Activated CD8-positive, alpha-beta memory T cell treated with anti-CD3 and anti-CD28 coated beads, Interleukin-2, amount 10 ng/mL, durations not matched to agents 7 days and 5 days (primary cell): ENCODE results near the gene TMEM35B. TPM values are rescaled to one million over a fixed set of nuclear protein-coding genes. Genes with fewer than 3 reads are reported as not detected.
"Not testable (repeated sequence)": the region's sequence is repeated elsewhere in the genome, so short reads cannot be mapped to it uniquely, and the experiment has no call there.

Source experiments
- ATAC-seq: fragments of 150-1000 bp; cut with Tn5 transposase; one replicate; pipeline ENCODE4 v1.10.0; 2021; ENCODE audit warnings: moderate library complexity
- CTCF ChIA-PET: fragments of 350-600 bp; sonication (Branson Sonifier 250); formaldehyde crosslinking; loops from one replicate; lab custom pipeline; 2021; ENCODE audit warnings: antibody characterized with exemption; lab: Charles Lee
- DNase-seq: peaks from one replicate; pipeline ENCODE4 v3.0.0-alpha.2; 2020
- H3K27ac Mint-ChIP-seq: one replicate; pipeline ENCODE4 v1.8.0; 2021; ENCODE audit warnings: mild to moderate bottlenecking, mixed read lengths
- H3K27me3 Mint-ChIP-seq: one replicate; pipeline ENCODE4 v1.8.0; 2021; ENCODE audit warnings: mixed read lengths
- H3K36me3 Mint-ChIP-seq: one replicate; pipeline ENCODE4 v1.8.0; 2021; ENCODE audit warnings: mild to moderate bottlenecking, mixed read lengths
- H3K4me1 Mint-ChIP-seq: one replicate; pipeline ENCODE4 v1.8.0; 2021; ENCODE audit warnings: mixed read lengths
- H3K4me3 Mint-ChIP-seq: one replicate; pipeline ENCODE4 v1.8.0; 2021; ENCODE audit warnings: mild to moderate bottlenecking, moderate library complexity, mixed read lengths
- H3K9me3 Mint-ChIP-seq: one replicate; pipeline ENCODE4 v1.8.0; 2022; ENCODE audit warnings: low read depth, mixed read lengths
- total RNA-seq, 2 experiments: library from RNA; stranded (reverse); gene quantifications; one replicate each; pipeline ENCODE4 v1.2.3, GENCODE V29; 2021

Gene TMEM35B
- total RNA-seq, 2 experiments from 2014 or later, result 29.6 to 30.2 TPM

GRCh38 chr1:34973326-34973725, 11.8 kb downstream of the TMEM35B start:
- CTCF ChIA-PET, result interaction anchor here (1.0 kb wide), 1 partner anchor 13 kb away, joined by 4 read pairs; no protein-coding TSS in a partner anchor
- ATAC-seq, result no peak

GRCh38 chr1:34970829-34971228, 14.3 kb downstream of the TMEM35B start:
- Mint-ChIP-seq H3K4me3 (no peak overlapping the region), H3K4me1 (peaks cover 5% of the 10 kb centered on the region), H3K27me3 (peaks cover 3% of the 10 kb centered on the region), H3K27ac (no peak overlapping the region), H3K36me3 (peaks cover 3% of the 10 kb centered on the region), H3K9me3 (no peaks in the 10 kb centered on the region)
- CTCF ChIA-PET, result interaction anchor here (1.7 kb wide), 1 partner anchor 14 kb away, joined by 6 read pairs; the partner anchor contains the start of gene TMEM35B
- ATAC-seq (no peak), DNase-seq (no peak)

More at GRCh38 chr1:34973326-34973725, 11.8 kb downstream of the TMEM35B start:
- Mint-ChIP-seq H3K9me3 (no peaks in the 10 kb centered on the region), H3K27ac (no peak overlapping the region), H3K4me1 (peaks cover 8% of the 10 kb centered on the region), H3K27me3 (no peaks in the 10 kb centered on the region), H3K36me3 (peaks cover 13% of the 10 kb centered on the region), H3K4me3 (no peak overlapping the region)
- DNase-seq, result no peak

- H3K4me3 Mint-ChIP-seq, result no peak overlapping the region
- CTCF ChIA-PET, result no interaction called here
- H3K4me1 Mint-ChIP-seq, result peaks cover 5% of the 10 kb centered on the region
- H3K27me3 Mint-ChIP-seq, result peaks cover 3% of the 10 kb centered on the region
- H3K9me3 Mint-ChIP-seq, result no peaks in the 10 kb centered on the region
- H3K27ac Mint-ChIP-seq, result no peak overlapping the region
- DNase-seq, result no peak
- no peaks in the 10 kb centered on the region for H3K36me3 Mint-ChIP-seq
- no peak for ATAC-seq
Observed at GRCh38 chr1:34970220-34970735, 14.9 kb downstream of the TMEM35B start.

- DNase-seq, result peak; percentile 49
- H3K27ac Mint-ChIP-seq, H3K4me3 Mint-ChIP-seq, H3K27me3 Mint-ChIP-seq, H3K36me3 Mint-ChIP-seq, H3K9me3 Mint-ChIP-seq, H3K4me1 Mint-ChIP-seq, CTCF ChIA-PET: not testable (repeated sequence)
- ATAC-seq, result peak; percentile 47
Observed at GRCh38 chr1:34968297-34968696, 16.9 kb downstream of the TMEM35B start.

GRCh38 chr1:34967672-34968071, 17.5 kb downstream of the TMEM35B start:
- H3K36me3 Mint-ChIP-seq, ATAC-seq, H3K4me1 Mint-ChIP-seq, H3K27me3 Mint-ChIP-seq, H3K27ac Mint-ChIP-seq, H3K4me3 Mint-ChIP-seq, DNase-seq, CTCF ChIA-PET, H3K9me3 Mint-ChIP-seq: not testable (repeated sequence)

GRCh38 chr1:34965597-34965996, 19.6 kb downstream of the TMEM35B start:
- H3K4me3 Mint-ChIP-seq, result no peak overlapping the region
- ATAC-seq, result no peak

GRCh38 chr1:34950428-34950827, 34.7 kb downstream of the TMEM35B start:
- Mint-ChIP-seq H3K4me1 (peaks cover 7% of the 10 kb centered on the region), H3K36me3 (peaks cover 1% of the 10 kb centered on the region), H3K27me3 (peaks cover 13% of the 10 kb centered on the region), H3K4me3 (no peak overlapping the region), H3K9me3 (peaks cover 3% of the 10 kb centered on the region), H3K27ac (no peak overlapping the region)
- DNase-seq, result no peak
- CTCF ChIA-PET, result no interaction called here
- ATAC-seq, result no peak

More at GRCh38 chr1:34965597-34965996, 19.6 kb downstream of the TMEM35B start:
- no peaks in the 10 kb centered on the region for H3K9me3 Mint-ChIP-seq
- peaks cover 5% of the 10 kb centered on the region for H3K4me1 Mint-ChIP-seq
- no peak overlapping the region for H3K27ac Mint-ChIP-seq
- H3K36me3 Mint-ChIP-seq, result no peaks in the 10 kb centered on the region
- CTCF ChIA-PET, result no interaction called here
- no peak for DNase-seq
- H3K27me3 Mint-ChIP-seq, result peaks cover 6% of the 10 kb centered on the region

GRCh38 chr1:34948739-34949138, 36.4 kb downstream of the TMEM35B start:
- CTCF ChIA-PET, H3K9me3 Mint-ChIP-seq, H3K4me3 Mint-ChIP-seq, ATAC-seq, DNase-seq, H3K36me3 Mint-ChIP-seq, H3K27ac Mint-ChIP-seq, H3K4me1 Mint-ChIP-seq: not testable (repeated sequence)
- peaks cover 16% of the 10 kb centered on the region for H3K27me3 Mint-ChIP-seq

GRCh38 chr1:34947641-34948314, 37.4 kb downstream of the TMEM35B start:
- H3K9me3 Mint-ChIP-seq, CTCF ChIA-PET: not testable (repeated sequence)

GRCh38 chr1:34946211-34946610, 38.9 kb downstream of the TMEM35B start:
- DNase-seq, result no peak
- no peak for ATAC-seq
- peaks cover 3% of the 10 kb centered on the region for H3K9me3 Mint-ChIP-seq
- peaks cover 23% of the 10 kb centered on the region for H3K27me3 Mint-ChIP-seq
- CTCF ChIA-PET, result interaction anchor here (0.8 kb wide), 1 partner anchor 9 kb away, joined by 3 read pairs; no protein-coding TSS in a partner anchor
- no peak overlapping the region for H3K27ac Mint-ChIP-seq
- no peaks in the 10 kb centered on the region for H3K4me1 Mint-ChIP-seq
- H3K4me3 Mint-ChIP-seq, result no peak overlapping the region
- H3K36me3 Mint-ChIP-seq, result no peaks in the 10 kb centered on the region

More at GRCh38 chr1:34947641-34948314, 37.4 kb downstream of the TMEM35B start:
- not testable (repeated sequence) for H3K4me3 Mint-ChIP-seq, H3K36me3 Mint-ChIP-seq, H3K27ac Mint-ChIP-seq, ATAC-seq, H3K4me1 Mint-ChIP-seq, DNase-seq
- H3K27me3 Mint-ChIP-seq, result peaks cover 19% of the 10 kb centered on the region

GRCh38 chr1:34941798-34942197, 43.3 kb downstream of the TMEM35B start:
- H3K9me3 Mint-ChIP-seq, H3K4me1 Mint-ChIP-seq, DNase-seq, H3K4me3 Mint-ChIP-seq, ATAC-seq, H3K27ac Mint-ChIP-seq, CTCF ChIA-PET, H3K36me3 Mint-ChIP-seq: not testable (repeated sequence)
- H3K27me3 Mint-ChIP-seq, result peaks cover 35% of the 10 kb centered on the region

Other genes with a start within 250 kb of the TMEM35B start
- gene GJB5, start 230.3 kb downstream of the TMEM35B start, total RNA-seq, result not detected
- gene GJB4, start 225.6 kb downstream of the TMEM35B start, total RNA-seq, result not detected
- gene GJB3, start 204.1 kb downstream of the TMEM35B start, total RNA-seq, result not detected
- gene GJA4, start 192.3 kb downstream of the TMEM35B start, total RNA-seq, result not detected
- gene SMIM12, start 125.6 kb downstream of the TMEM35B start, total RNA-seq, result 10 to 100 TPM; 52.7 to 67.2 TPM
- gene DLGAP3, start 55.7 kb downstream of the TMEM35B start, total RNA-seq, result under 1 TPM; 0.50 to 0.66 TPM
- gene ZMYM6, start 46.6 kb upstream of the TMEM35B start, total RNA-seq, result 10 to 100 TPM; 18.9 to 20.4 TPM
- 10 to 100 TPM; 11.7 to 14.5 TPM for gene ZMYM1, start 94.0 kb upstream of the TMEM35B start, total RNA-seq
- 100 to 1,000 TPM; 344 to 402 TPM for gene SFPQ, start 207.8 kb upstream of the TMEM35B start, total RNA-seq